Small intestine (tissue), 7 donors: ENCODE measurements around the gene ACTN4. TPM values are rescaled to one million over a fixed set of nuclear protein-coding genes. Genes with fewer than 3 reads are reported as not detected.

Experiments
- DNase-seq, 2 donors: peaks; one replicate each; pipeline versions ENCODE4 v3.0.0 to v3.0.0-alpha.2; 2013
- FAIRE-seq: peaks from 2 replicates; lab custom pipeline; 2012; peaks lifted over from hg19 to GRCh38; lab: Jason Lieb, UNC
- H3K27ac ChIP-seq, 3 donors: one replicate each; pipeline ENCODE4 v1.5.1; 2013; ENCODE audit warnings: low read length in 2 of 3, mild to moderate bottlenecking in 2 of 3, control low read depth in 1 of 3, inconsistent platforms in 1 of 3, low read depth in 1 of 3, moderate library complexity in 1 of 3
- H3K27me3 ChIP-seq, 3 donors: one replicate each; pipeline ENCODE4 v1.6.1; 2013; ENCODE audit warnings: low read length in 3 of 3, inconsistent platforms in 1 of 3; ENCODE audit not compliant: control insufficient read depth in 3 of 3, insufficient read depth in 3 of 3
- H3K36me3 ChIP-seq, 3 donors: one replicate each; pipeline ENCODE4 v1.6.1; 2013; ENCODE audit warnings: low read length in 3 of 3, inconsistent platforms in 1 of 3, low read depth in 1 of 3, mild to moderate bottlenecking in 1 of 3, moderate library complexity in 1 of 3; ENCODE audit not compliant: control insufficient read depth in 3 of 3, insufficient read depth in 2 of 3
- H3K4me1 ChIP-seq, 3 donors: one replicate each; pipeline ENCODE4 v1.6.1; 2013; ENCODE audit warnings: low read length in 2 of 3, inconsistent platforms in 1 of 3, low read depth in 1 of 3, mild to moderate bottlenecking in 1 of 3, moderate library complexity in 1 of 3; ENCODE audit not compliant: control insufficient read depth in 3 of 3, insufficient read depth in 2 of 3
- H3K4me3 ChIP-seq, 3 donors: one replicate each; pipeline ENCODE4 v1.5.1; 2013; ENCODE audit warnings: low read length in 3 of 3, control low read depth in 1 of 3, inconsistent platforms in 1 of 3, low read depth in 1 of 3, mild to moderate bottlenecking in 1 of 3, moderate library complexity in 1 of 3
- H3K9me3 ChIP-seq, 2 donors: one replicate each; pipeline ENCODE4 v1.6.1; 2013; ENCODE audit warnings: low read depth in 1 of 2, low read length in 1 of 2; ENCODE audit not compliant: control insufficient read depth in 2 of 2, insufficient read depth in 1 of 2
- WGBS, 3 donors: extraction: QIAGEN DNeasy Blood & Tissue Kit; methylation state at CpG; one replicate each; pipeline ENCODE4 v1.1.7; 2013; 5-methylcytosine and 5-hydroxymethylcytosine counted together
- polyA plus RNA-seq, 4 donors: library from polyadenylated mRNA; stranded (reverse) in 3 of 4; unstranded in 1 of 4; fragments of 200-250 nt in 3 of 4; fragments of 120-200 nt in 1 of 4; gene quantifications; one replicate each; pipeline versions ENCODE4 v1.2.1 to v1.2.3, GENCODE V29; 2013
- donor health status: healthy with polysubstance abuse.
- donor health status: control.
- donor health status: control.
- donor health status: Bipolar disorder and iron deficiency.
- donor health status: healthy.

The ACTN4 gene
- polyA plus RNA-seq, 4 donors: 188 to 790 (median 308) TPM

DNA sequence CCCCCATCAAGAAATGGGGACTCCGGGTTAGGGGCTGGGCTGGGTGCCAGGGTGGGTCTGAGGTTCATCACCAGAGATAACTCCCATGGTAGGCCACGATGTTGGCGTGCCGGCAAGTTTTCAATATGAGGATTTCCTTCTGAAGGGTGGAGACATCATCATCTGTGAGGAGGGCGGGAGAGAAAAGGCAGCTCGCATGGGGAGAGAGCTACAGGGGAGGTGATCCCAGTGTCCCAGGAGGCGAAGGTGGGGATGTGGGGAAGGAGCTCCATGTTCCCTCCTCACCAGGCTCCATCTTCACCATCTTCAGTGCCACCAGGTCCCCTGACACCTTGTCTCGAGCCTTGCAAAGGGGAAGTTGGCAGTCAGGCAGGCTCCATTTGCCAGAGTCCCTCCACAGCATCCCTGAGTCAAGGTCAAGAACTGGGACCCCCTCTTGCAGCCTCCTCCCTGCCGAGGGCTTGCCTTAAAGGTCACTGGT lies 30.1 kb upstream of the ACTN4 start:
- H3K27me3 ChIP-seq: no peaks in the 10 kb centered on the region
- H3K36me3 ChIP-seq: peaks cover 4 to 24% (median 8%) of the 10 kb centered on the region in 3 donors
- peak overlapping the region in 2 of 3 donors; percentile 37 to 75 for H3K27ac ChIP-seq
- no peak for DNase-seq
- H3K9me3 ChIP-seq: no peaks in the 10 kb centered on the region
- H3K4me3 ChIP-seq: peak overlapping the region; percentile 1 to 53 (median 10)
- FAIRE-seq: no peak
- WGBS, 3 donors: 63 to 77% (median 67%) methylated on average over 9 of the region's 9 CpGs
- peaks cover 0 to 14% (median 0%) of the 10 kb centered on the region in 3 donors for H3K4me1 ChIP-seq

DNA sequence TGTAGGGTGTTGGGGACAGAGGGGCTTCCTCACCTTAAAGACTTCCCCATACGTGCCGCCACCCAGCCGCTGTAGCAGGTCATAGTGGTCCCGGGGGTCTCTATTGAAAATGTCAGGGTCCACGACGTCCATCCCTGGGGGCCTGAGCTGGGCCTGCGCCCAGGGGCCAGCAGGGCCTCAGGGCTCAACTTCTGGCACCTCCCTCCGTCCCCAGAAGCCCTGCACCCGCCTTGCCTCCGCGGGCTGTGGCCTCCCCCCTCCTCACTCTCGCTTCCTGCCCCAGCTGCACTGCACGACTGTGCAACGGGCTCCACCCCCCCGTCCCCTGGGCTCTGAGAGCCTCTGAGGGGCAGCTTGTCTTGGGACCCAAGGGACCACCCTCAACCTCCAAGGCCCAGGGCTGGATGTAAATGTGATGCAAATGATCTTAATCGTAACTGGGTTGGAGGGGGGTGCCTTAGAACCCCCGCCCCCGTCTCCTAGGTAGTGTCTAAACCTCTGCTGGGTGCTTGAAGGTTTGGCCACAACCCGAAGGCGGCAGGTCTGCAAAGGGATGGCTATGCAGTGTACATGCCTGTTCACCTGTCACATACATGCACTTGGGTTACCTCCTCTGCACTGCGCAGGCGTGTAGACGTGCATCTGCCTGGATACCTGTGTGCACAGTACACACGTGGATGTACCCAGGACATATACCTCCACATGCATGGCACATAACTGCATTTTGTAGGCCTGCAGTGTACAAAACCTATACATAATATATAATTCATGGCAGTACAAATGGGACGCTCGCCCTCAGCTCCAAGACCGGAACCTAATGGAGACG lies 29.5 kb upstream of the ACTN4 start, which contains the start of gene MAP4K1:
Gene MAP4K1, minus strand, starts transcription at position 190 of the 826 bp plus-strand sequence. Its CDS starts 58 bp downstream, at position 132.
- Histone ChIP-seq H3K36me3 (peaks cover 4 to 26% (median 8%) of the 10 kb centered on the region in 3 donors), H3K27me3 (no peaks in the 10 kb centered on the region), H3K4me1 (peaks cover 0 to 14% (median 0%) of the 10 kb centered on the region in 3 donors), H3K27ac (peak within 1 kb of the TSS; percentile 37 to 75 (median 65)), H3K4me3 (peak within 1 kb of the TSS; percentile 52 to 99 (median 83)), H3K9me3 (no peaks in the 10 kb centered on the region)
- DNase-seq (peak; percentile 43 to 52), FAIRE-seq (no peak)
- WGBS, 3 donors: 30 to 68% (median 49%) methylated on average over 28 of the region's 28 CpGs

DNA sequence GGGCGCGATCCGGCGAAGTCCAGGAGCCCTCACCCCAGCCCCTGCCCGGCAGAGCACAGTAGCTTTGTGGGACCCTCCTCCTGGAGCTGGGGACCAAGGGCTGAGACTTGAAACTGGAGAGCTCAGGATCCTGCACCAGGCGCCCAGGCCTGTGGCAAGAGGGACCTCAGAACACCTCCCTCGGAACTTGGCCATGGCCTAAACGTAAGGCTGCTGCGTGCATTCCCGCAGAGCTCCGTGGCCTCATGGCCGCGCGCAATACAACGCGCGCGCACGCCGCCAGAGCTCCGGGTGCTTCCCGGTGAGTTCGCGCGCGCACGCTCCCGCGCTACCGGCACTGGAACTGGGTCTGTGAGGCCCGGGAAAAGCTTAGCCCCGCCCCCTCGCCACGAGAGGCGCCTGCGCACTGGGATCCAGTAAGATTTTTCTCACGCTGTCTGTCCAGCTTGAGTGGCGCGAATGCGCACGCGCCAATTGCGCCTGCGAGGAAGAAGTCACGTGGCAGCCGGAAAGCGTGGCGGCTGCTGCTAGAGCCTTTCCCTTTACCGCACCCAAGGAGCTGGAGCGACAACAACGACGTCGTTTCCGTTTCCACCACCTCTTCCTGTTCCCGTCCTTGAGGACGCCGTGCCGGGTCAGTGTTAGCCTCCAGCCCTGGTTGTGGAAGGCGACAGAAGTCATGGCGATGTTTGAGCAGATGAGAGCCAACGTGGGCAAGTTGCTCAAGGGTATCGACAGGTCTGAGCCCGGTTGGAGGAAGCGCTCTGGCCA lies 28.7 kb upstream of the ACTN4 start, which contains the start of gene EIF3K:
Gene EIF3K, plus strand, starts transcription at position 599 of the 771 bp plus-strand sequence. Its CDS starts 81 bp downstream, at position 680.
- peak; percentile 99 to 100 for DNase-seq
- Histone ChIP-seq H3K27ac (peak within 1 kb of the TSS; percentile 61 to 88 (median 77)), H3K27me3 (no peaks in the 10 kb centered on the region), H3K36me3 (peaks cover 4 to 29% (median 8%) of the 10 kb centered on the region in 3 donors), H3K9me3 (no peaks in the 10 kb centered on the region), H3K4me1 (peaks cover 0 to 14% (median 0%) of the 10 kb centered on the region in 3 donors), H3K4me3 (peak within 1 kb of the TSS; percentile 52 to 99 (median 83))
- FAIRE-seq: no peak
- WGBS, 3 donors: 1 to 4% (median 2%) methylated on average over 63 to 64 of the region's 64 CpGs

DNA sequence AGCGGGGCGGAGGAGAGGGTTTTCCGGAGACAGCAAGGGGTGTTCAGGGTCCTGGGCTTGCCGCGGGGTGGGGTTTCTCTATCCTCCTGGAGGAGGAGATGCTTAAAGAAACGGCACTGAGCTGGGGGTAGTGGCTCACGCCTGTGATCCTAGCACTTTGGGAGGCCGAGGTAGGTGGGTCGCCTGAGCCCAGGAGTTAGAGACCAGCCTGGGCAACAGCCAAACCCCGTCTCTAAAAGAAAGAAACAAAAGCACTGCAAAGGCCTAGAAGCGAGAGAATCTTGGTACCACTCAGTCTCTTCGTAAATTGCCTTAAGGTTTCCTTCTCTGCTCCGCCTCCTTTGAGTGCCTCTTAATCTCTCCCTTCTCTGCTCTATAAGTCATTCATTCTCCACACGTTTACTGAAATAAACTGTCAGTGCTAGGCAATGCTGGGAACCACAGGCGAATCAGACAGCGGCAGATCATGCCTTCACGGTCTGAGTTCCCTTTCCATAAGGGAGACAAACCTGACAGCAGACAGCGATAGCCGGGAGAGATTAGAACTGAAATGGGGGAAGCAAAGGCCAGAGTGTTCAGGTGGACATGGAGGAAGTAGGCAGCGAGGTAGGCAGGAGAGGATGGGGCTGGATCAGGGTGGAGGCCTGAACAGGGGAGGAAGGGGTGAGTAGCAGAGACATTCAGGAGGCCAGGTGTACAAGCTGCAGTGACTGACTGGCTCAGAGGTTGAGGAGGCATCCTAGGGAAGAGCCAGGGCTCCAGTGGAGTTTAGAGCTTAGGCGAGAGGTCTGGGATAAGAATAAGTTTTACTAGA lies 27.9 kb upstream of the ACTN4 start:
- H3K27ac ChIP-seq: peak overlapping the region; percentile 61 to 88 (median 77)
- DNase-seq (no peak), FAIRE-seq (no peak)
- 6 to 14% (median 11%) methylated on average over 21 of the region's 21 CpGs for WGBS, 3 donors
- H3K27me3 ChIP-seq: no peaks in the 10 kb centered on the region
- peaks cover 0 to 14% (median 0%) of the 10 kb centered on the region in 3 donors for H3K4me1 ChIP-seq
- peaks cover 8 to 37% (median 8%) of the 10 kb centered on the region in 3 donors for H3K36me3 ChIP-seq
- H3K9me3 ChIP-seq: no peaks in the 10 kb centered on the region
- peak overlapping the region; percentile 52 to 99 (median 83) for H3K4me3 ChIP-seq

DNA sequence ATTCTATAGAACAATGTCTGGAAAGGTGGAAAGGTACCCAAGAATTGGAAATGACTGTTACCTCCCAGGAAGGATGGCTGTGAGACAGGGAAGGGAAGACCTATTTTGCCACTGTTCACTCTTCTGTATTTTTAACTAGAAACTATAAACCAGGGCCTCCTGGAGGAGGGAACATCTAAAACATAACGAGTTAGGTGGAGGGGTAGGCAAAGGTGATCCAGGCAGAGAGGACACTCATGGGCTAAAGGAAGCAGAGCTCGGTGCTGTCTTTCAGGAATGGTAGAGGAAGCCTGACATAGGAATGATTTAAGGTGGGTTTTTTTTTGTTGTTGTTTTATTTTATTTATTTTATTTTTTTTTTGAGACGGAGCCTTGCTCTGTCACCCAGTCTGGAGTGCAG lies 22.6 kb upstream of the ACTN4 start:
- DNase-seq (no peak), FAIRE-seq (no peak)
- Histone ChIP-seq H3K36me3 (peaks cover 13 to 87% (median 21%) of the 10 kb centered on the region in 3 donors), H3K9me3 (no peaks in the 10 kb centered on the region), H3K27me3 (no peaks in the 10 kb centered on the region), H3K4me1 (peaks cover 0 to 4% (median 0%) of the 10 kb centered on the region in 3 donors), H3K4me3 (no peak overlapping the region), H3K27ac (no peak overlapping the region)
- WGBS, 3 donors: 86 to 94% (median 86%) methylated on average over 3 of the region's 3 CpGs

DNA sequence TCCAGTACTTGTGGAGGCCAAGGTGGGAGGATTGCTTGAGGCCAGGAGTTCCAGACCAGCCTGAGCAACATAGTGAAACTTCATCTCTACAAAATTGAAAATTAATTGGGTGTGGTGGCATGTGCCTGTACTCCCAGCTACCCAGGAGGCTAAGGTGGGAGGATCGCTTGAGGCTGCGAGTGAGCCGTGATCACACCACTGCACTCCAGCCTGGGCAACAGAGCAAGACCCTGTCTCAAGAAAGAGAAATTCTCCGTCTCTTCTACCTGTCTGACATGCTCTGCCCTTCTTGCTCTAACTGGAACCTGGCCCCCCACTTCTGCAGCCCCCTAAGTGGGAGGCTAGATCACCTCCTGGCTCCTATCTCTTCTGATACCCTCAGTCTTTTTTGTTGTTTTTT lies 21.0 kb upstream of the ACTN4 start:
- H3K4me3 ChIP-seq: no peak overlapping the region
- no peak overlapping the region for H3K27ac ChIP-seq
- FAIRE-seq: no peak
- no peaks in the 10 kb centered on the region for H3K9me3 ChIP-seq
- DNase-seq: no peak
- H3K27me3 ChIP-seq: no peaks in the 10 kb centered on the region
- peaks cover 12 to 84% (median 22%) of the 10 kb centered on the region in 3 donors for H3K36me3 ChIP-seq
- 98 to 100% (median 99%) methylated on average over 4 of the region's 4 CpGs for WGBS, 3 donors
- no peaks in the 10 kb centered on the region for H3K4me1 ChIP-seq

DNA sequence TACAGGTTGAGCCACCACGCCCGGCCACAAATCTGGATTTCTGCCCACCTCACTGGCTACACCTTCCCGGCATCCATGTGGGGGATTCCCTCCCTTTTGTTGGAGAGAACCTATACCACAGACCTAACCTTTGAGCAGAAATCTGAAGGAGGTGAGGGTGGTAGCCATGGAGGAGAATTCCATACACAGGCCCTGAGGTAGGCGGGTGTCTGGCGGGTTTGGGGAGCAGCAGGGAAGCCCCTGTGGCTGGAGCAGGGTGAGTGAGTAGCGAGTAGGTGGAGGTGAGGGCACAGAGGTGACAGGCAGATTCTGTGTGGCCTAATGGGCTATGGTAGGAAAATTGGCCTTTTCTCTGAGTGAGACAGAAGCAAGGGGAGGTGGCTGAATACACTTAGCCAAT lies 17.9 kb upstream of the ACTN4 start:
- peaks cover 5 to 84% (median 18%) of the 10 kb centered on the region in 3 donors for H3K36me3 ChIP-seq

More for the DNA sequence above, 17.9 kb upstream of the ACTN4 start:
- 92 to 96% (median 92%) methylated on average over 6 of the region's 6 CpGs for WGBS, 3 donors
- FAIRE-seq (no peak), DNase-seq (no peak)
- no peaks in the 10 kb centered on the region for H3K9me3 ChIP-seq
- no peak overlapping the region for H3K4me3 ChIP-seq
- peaks cover 0 to 2% (median 0%) of the 10 kb centered on the region in 3 donors for H3K4me1 ChIP-seq
- H3K27me3 ChIP-seq: no peaks in the 10 kb centered on the region
- no peak overlapping the region for H3K27ac ChIP-seq
